ENCODE measurements around the gene GFRA1.

GFRA1 gene

GRCh38 chr10:116237970-116238369 is 35.0 kb downstream of the GFRA1 start:
- H4K20me1 ChIP-seq (ENCODE audit: insufficient read depth, low read length): no peaks in the 10 kb centered on the region
- H3K27me3 ChIP-seq (ENCODE audit: insufficient read depth, low read length): no peaks in the 10 kb centered on the region
- no peak for TF ChIP-seq EZH2 (IDR thresholded peaks at IDR 0.05; ENCODE audit: borderline replicate concordance, low read length)
- no peak for TF ChIP-seq CTCF (IDR thresholded peaks at IDR 0.05; ENCODE audit: low read length)
- no peak overlapping the region for H2AFZ ChIP-seq (ENCODE audit: low read length)
- H3K9ac ChIP-seq (ENCODE audit: low read length): no peak overlapping the region
- no peak overlapping the region for H3K27ac ChIP-seq (ENCODE audit: low read depth, low read length, poor library complexity, severe bottlenecking)
- H3K79me2 ChIP-seq (ENCODE audit: insufficient read depth, low read length): no peaks in the 10 kb centered on the region
- H3K4me2 ChIP-seq (ENCODE audit: low read length): no peak overlapping the region
- H3K9me3 ChIP-seq (ENCODE audit: low read length): no peaks in the 10 kb centered on the region
- H3F3A ChIP-seq (ENCODE audit: insufficient read depth, low read length): no peaks in the 10 kb centered on the region
- no peak overlapping the region for H3K4me3 ChIP-seq (ENCODE audit: low read depth, low read length, poor library complexity, severe bottlenecking)
- no peaks in the 10 kb centered on the region for H3K9me2 ChIP-seq (ENCODE audit: low read depth, low read length)
- H3K36me3 ChIP-seq (ENCODE audit: insufficient read depth, low read length): no peaks in the 10 kb centered on the region
- H3K4me1 ChIP-seq (ENCODE audit: insufficient read depth, low read length, severe bottlenecking): no peaks in the 10 kb centered on the region

GRCh38 chr10:116237260-116237659 is 35.7 kb downstream of the GFRA1 start:
- H2AFZ ChIP-seq (ENCODE audit: low read length): no peak overlapping the region
- H3K4me2 ChIP-seq (ENCODE audit: low read length): no peak overlapping the region
- no peak overlapping the region for H3K27ac ChIP-seq (ENCODE audit: low read depth, low read length, poor library complexity, severe bottlenecking)
- no peaks in the 10 kb centered on the region for H3F3A ChIP-seq (ENCODE audit: insufficient read depth, low read length)
- H3K36me3 ChIP-seq (ENCODE audit: insufficient read depth, low read length): no peaks in the 10 kb centered on the region
- no peaks in the 10 kb centered on the region for H3K4me1 ChIP-seq (ENCODE audit: insufficient read depth, low read length, severe bottlenecking)
- no peaks in the 10 kb centered on the region for H3K9me2 ChIP-seq (ENCODE audit: low read depth, low read length)
- H3K4me3 ChIP-seq (ENCODE audit: low read depth, low read length, poor library complexity, severe bottlenecking): no peak overlapping the region
- TF ChIP-seq CTCF (IDR thresholded peaks at IDR 0.05; ENCODE audit: low read length): no peak
- no peak for TF ChIP-seq EZH2 (IDR thresholded peaks at IDR 0.05; ENCODE audit: borderline replicate concordance, low read length)
- no peaks in the 10 kb centered on the region for H3K79me2 ChIP-seq (ENCODE audit: insufficient read depth, low read length)
- no peak overlapping the region for H3K9ac ChIP-seq (ENCODE audit: low read length)
- no peaks in the 10 kb centered on the region for H3K9me3 ChIP-seq (ENCODE audit: low read length)
- no peaks in the 10 kb centered on the region for H4K20me1 ChIP-seq (ENCODE audit: insufficient read depth, low read length)
- no peaks in the 10 kb centered on the region for H3K27me3 ChIP-seq (ENCODE audit: insufficient read depth, low read length)

- Histone ChIP-seq H3K4me2 (ENCODE audit: low read length) (no peak overlapping the region), H3K4me3 (ENCODE audit: low read depth, low read length, poor library complexity, severe bottlenecking) (no peak overlapping the region), H3K4me1 (ENCODE audit: insufficient read depth, low read length, severe bottlenecking) (no peaks in the 10 kb centered on the region), H3K27ac (ENCODE audit: low read depth, low read length, poor library complexity, severe bottlenecking) (no peak overlapping the region), H3K79me2 (ENCODE audit: insufficient read depth, low read length) (no peaks in the 10 kb centered on the region), H3K36me3 (ENCODE audit: insufficient read depth, low read length) (no peaks in the 10 kb centered on the region), H3K9me2 (ENCODE audit: low read depth, low read length) (no peaks in the 10 kb centered on the region), H2AFZ (ENCODE audit: low read length) (no peak overlapping the region), H3K9me3 (ENCODE audit: low read length) (no peaks in the 10 kb centered on the region), H3K27me3 (ENCODE audit: insufficient read depth, low read length) (no peaks in the 10 kb centered on the region), H3K9ac (ENCODE audit: low read length) (no peak overlapping the region), H3F3A (ENCODE audit: insufficient read depth, low read length) (no peaks in the 10 kb centered on the region), H4K20me1 (ENCODE audit: insufficient read depth, low read length) (no peaks in the 10 kb centered on the region)
- TF ChIP-seq CTCF (IDR thresholded peaks at IDR 0.05; ENCODE audit: low read length): no peak
- TF ChIP-seq EZH2 (IDR thresholded peaks at IDR 0.05; ENCODE audit: borderline replicate concordance, low read length): no peak
Observed at GRCh38 chr10:116233230-116233629, 39.8 kb downstream of the GFRA1 start.

All from OCI-LY1 (cell line).